Ramos (cell line): ENCODE data around the gene DCT.

Source experiments
- in situ Hi-C: fragments of 300-500 bp; cut with MboI; formaldehyde crosslinking; loops from one replicate; pipeline ENCODE4 v1.14.3; 2022; ENCODE audit warnings: low sequenced_read_pairs; ENCODE audit not compliant: unreplicated experiment

The DCT gene

DNA sequence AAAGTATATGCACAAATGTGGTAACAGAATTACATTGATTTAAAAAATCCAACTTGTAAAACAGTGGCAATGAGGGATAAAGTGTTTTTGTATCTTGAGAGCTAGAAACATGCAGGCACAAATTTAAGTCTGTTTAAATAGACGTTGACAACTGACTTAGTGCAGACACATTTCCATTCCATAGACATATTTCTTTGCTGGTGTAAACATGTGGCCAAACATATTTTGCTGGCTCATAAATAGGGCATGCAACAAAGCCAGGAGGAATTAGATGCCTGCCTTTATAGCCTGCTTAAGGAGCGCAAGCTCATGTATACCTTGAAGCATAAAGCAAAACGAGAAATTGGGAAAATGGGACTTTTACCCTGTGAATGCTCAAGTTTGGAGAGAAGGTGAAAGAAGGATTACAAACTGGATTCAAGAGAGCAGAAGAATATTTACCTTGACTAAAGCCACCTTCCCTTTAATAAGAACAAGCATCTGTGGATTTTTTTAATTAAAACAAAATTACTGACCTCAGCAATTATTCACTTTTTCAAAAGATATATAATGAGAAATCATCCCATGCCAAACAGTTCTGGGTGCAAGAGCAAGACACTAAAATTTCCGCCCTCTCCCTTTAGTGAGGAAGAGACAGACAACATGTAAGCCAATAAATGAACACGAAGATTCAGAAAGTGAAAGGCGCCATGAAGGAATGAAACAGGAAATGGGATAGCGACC, 71.0 kb downstream of the DCT start:
- in situ Hi-C loops = no loop called here

DNA sequence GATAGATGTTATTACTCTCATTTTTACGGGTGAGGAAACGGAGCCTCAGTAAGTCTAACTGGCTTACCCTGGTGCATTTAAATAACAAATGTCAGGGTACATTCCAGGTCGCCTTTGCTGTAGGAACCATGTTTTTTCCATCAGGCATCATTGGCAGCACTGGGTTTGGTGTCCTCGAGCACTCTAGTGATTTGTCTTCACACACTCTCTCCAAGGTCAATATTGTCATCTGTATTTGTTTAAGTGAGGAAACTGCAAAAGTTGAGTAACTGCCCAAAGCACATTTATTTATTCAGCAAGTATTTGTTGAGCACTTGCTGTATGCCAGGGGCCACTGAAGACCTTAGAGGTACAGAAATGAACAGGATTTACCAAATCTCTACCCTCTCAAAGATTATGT, 78.6 kb downstream of the DCT start:
- in situ Hi-C loops = no loop called here

DNA sequence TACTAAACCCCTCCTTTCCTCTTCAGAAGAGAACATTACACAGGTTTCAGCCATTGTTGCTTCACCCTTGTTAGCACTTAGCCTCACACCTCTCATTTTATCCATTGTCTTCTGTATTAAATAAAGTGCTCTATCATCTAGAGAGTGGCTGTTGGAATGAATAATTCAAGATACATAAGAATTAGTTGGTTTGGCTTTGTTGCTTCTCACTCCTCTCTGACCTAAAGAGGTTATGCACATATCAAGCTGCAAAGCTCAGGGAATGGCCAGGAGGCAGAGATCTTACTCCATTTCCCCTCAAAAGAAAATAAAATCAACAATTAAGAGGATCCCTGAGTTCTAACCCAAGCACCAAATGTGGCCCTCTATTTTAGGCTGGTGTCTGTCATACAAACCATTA, 79.7 kb downstream of the DCT start:
- in situ Hi-C loops = no loop called here

DNA sequence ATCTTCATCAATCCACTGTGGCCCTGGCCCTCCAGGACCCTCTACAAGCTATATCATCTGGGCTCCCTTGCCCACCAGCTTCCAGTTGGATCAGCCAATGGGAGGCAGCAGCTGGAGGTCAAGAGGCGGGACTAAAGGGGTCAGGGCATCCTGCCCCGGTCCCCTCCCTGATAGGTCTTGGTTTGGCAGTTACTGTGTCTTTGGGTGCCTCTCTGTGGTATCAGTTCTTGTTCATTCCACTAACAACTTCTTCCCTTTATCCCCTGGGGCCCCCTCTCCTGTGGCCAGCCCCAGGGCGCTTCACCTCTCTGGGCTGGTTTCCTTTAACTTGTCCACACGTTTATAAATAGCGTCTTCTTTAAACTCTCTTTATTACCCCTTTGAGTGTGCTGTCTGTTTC, 83.6 kb downstream of the DCT start:
- in situ Hi-C loops = no loop called here

DNA sequence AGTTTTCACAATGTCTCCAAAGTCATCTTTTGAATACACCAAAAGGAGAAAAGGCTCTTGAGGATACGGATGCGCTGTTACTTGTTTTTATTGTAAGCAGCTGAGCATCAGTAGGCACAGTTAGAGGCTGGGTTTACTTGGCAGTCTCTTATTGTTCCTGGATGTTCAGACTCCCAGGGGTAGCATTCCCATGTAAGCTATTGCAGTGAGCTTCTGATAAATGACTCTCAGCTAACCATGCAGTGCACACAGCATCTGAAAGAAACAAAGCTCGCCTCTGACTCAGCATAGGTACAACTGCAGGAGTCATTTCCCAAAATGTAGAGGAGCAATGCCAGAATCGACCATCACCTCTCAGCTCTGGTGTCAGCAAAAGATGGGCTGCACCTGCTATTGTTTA, 84.8 kb downstream of the DCT start:
- in situ Hi-C loops = no loop called here

DNA sequence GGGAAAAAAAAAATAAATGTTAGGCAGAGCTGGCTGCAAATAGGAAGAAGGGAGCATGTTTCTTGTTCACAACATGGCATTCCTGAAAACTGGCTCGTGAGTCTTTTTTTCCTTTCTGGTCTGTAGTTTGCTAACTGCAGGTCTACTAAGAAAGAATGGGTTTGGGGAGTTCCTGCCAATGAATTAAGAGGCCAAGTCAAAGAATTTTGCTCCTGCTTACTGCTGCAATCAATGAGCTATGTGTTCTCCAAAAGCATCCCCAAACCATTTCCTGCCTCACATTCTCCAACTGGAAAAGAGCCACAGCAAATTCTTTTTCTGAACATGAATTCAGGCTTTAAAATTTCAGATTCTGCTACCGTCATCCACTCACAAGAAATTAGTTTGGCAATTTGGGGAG, 88.6 kb downstream of the DCT start:
- in situ Hi-C loops = no loop called here

DNA sequence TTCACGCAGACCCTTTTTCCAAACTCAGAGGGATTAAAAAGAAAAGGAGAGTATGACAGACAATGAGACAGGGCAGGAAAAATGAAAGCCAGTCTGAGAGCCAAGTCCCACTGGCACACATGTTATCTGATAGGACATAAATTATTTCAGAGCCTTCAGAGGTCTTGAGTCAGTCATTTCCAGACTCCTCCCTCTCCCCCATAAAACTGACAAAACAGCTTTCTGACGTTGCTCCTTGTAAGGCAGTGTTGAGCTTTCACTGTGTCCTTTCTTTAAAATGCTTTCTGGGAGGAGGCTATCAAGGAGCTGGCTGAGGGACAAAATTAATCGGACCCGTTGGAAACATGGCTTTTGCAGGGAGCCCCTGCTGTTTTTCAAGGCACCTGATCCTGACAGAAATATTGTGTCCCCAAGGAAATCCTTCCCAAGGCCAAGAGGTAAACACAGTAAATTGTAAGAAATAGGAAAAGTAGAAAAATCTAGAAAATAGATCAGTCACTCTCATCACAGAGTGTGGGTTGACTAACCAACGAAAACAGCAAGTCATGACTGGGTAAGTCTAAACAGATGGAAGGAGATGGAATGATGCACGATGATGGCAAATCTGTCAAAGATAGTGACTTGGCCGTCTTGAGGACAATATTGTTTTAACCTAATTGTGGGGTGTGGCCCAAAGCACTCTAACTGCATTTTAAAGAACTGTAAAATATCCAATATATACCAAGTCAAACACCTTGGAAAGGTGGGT, 89.7 kb downstream of the DCT start:
- in situ Hi-C loops = no loop called here

DNA sequence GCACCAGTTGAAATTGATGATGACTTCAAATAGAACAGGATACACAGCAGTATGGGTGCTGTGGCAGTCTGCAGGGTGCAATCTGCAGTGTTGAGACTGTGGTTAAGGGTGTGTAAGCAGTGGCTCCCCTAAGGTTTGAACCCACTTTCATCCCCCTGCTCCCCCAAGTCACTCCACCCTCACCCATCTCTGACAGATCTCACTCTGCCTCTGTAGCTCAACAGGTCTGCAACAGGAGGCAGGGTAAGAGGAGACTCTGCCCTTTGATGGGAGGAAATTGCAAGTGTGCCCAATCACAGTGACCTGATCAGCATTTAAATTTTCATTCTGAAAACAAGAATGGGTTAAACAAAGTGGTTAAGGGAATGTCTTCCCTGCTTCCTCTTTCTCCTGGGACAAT, 92.4 kb downstream of the DCT start:
- in situ Hi-C loops = no loop called here
